Stomach (tissue), 9 donors: ENCODE data around the gene ADAMTS15. TPM values are rescaled to one million over a fixed set of nuclear protein-coding genes. Genes with fewer than 3 reads are reported as not detected.

ENCODE experiments used
- DNase-seq, 2 donors: peaks; one replicate each; pipeline versions ENCODE4 v3.0.0 to v3.0.0-alpha.2; 2013 to 2019
- H3K27ac ChIP-seq, 5 donors: fragments of 200-600 bp in 4 of 5; sonication (generic) in 4 of 5; one replicate each; pipeline ENCODE4 v1.5.1; 2013 to 2019; ENCODE audit warnings: mild to moderate bottlenecking in 1 of 5, moderate library complexity in 1 of 5
- H3K27me3 ChIP-seq, 3 donors: fragments of 200-600 bp; sonication (generic); one replicate each; pipeline ENCODE4 v1.5.1; 2017 to 2019; ENCODE audit warnings: mixed run types in 1 of 3
- H3K36me3 ChIP-seq, 4 donors: fragments of 200-600 bp; sonication (generic); 1 replicate in 3 of 4; 2 replicates in 1 of 4; pipeline ENCODE4 v1.5.1; 2016 to 2019
- H3K4me1 ChIP-seq, 4 donors: fragments of 200-600 bp; sonication (generic); one replicate each; pipeline ENCODE4 v1.5.1; 2016 to 2019
- H3K4me3 ChIP-seq, 4 donors: fragments of 200-600 bp; sonication (generic) in 3 of 4; one replicate each; pipeline ENCODE4 v1.5.1; 2016 to 2019; ENCODE audit warnings: mild to moderate bottlenecking in 1 of 4
- H3K9me3 ChIP-seq, 4 donors: fragments of 200-600 bp; sonication (generic); one replicate each; pipeline ENCODE4 v1.5.1; 2016 to 2019
- CTCF ChIP-seq, 7 experiments: fragments of 450-650 bp in 4 of 7; fragments of 200-600 bp in 3 of 7; sonication (generic) in 3 of 7; IDR thresholded peaks; one replicate each; pipeline ENCODE4 v1.5.1; 2016 to 2019; ENCODE audit warnings: antibody characterized with exemption in 7 of 7, control low read depth in 2 of 7, mild to moderate bottlenecking in 1 of 7
- EP300 ChIP-seq: sonication (generic); formaldehyde crosslinking; IDR thresholded peaks from one replicate; pipeline ENCODE4 v1.6.1; 2017; ENCODE audit warnings: antibody characterized with exemption
- POLR2A ChIP-seq, 4 donors: fragments of 450-650 bp; IDR thresholded peaks; one replicate each; pipeline ENCODE4 v1.6.1; 2016; ENCODE audit warnings: antibody characterized with exemption in 4 of 4, control low read depth in 2 of 4, mild to moderate bottlenecking in 1 of 4, moderate library complexity in 1 of 4
- POLR2AphosphoS5 ChIP-seq, 3 donors: sonication (generic); formaldehyde crosslinking; IDR thresholded peaks; one replicate each; pipeline ENCODE4 v1.6.1; 2016; ENCODE audit warnings: antibody characterized with exemption in 3 of 3
- WGBS, 5 donors: extraction: QIAGEN DNeasy Blood & Tissue Kit in 3 of 5; methylation state at CpG; one replicate each; pipeline versions ENCODE4 v1.1.5 to v1.1.7; 2013 to 2018; 5-methylcytosine and 5-hydroxymethylcytosine counted together
- intact Hi-C: fragments of 100-400 bp; cut with DNase I; formaldehyde crosslinking; loops from one replicate; pipeline ENCODE4 v1.15.1; 2023; ENCODE audit warnings: low total_unique reads
- polyA plus RNA-seq, 3 donors: library from polyadenylated mRNA; stranded (reverse); fragments of 200-250 nt; gene quantifications; one replicate each; pipeline ENCODE4 v1.2.3, GENCODE V29; 2013
- total RNA-seq, 5 donors: library from RNA; depleted of rRNA; stranded (reverse); fragments of >200 nt; gene quantifications; one replicate each; pipeline versions ENCODE4 v1.1.0 to v1.2.3, GENCODE V29; 2014 to 2016
- donor health status: healthy with polysubstance abuse.
- donor health status: Bipolar disorder and iron deficiency.
- donor health status: healthy.

The ADAMTS15 gene
- total and polyA plus RNA-seq, 8 donors, result 1.4 to 23.5 (median 2.4) TPM

DNA sequence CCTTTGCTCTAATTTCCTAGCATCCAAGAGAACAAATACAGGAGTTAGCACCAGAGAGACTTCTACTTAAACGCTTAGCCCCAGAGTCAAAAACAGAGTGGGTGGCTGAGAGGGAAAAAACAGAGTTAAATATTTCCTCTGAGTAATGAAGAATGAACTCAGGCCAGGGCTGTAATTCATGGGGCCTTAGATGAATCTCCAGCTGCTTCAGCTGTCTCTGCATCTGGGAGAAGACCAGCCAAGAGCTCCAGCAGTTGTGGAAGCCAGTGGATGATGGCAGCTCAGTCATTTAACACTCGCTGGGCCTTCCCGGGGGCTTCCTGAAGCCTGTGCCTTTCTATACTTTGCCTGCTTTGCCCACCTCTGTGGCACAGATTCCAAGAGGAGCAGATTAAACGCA, 5.7 kb upstream of the ADAMTS15 start:
- no peaks in the 10 kb centered on the region for H3K27me3 ChIP-seq
- peak in 1 of 2 donors; percentile 78 for DNase-seq
- 69 to 82% (median 71%) methylated on average over 4 of the region's 4 CpGs for WGBS, 5 donors
- no peaks in the 10 kb centered on the region for H3K36me3 ChIP-seq
- no peak overlapping the region for H3K4me3 ChIP-seq
- intact Hi-C loops, result loop anchor here (10.0 kb wide), 1 partner anchor 202 kb away; no protein-coding TSS in a partner anchor
- peak overlapping the region in 2 of 5 donors; percentile 23 to 46 for H3K27ac ChIP-seq
- no peaks in the 10 kb centered on the region for H3K9me3 ChIP-seq
- H3K4me1 ChIP-seq, result peaks cover 0 to under 1% (median 0%) of the 10 kb centered on the region in 4 donors
- TF ChIP-seq EP300, result no peak
- TF ChIP-seq CTCF (IDR thresholded peaks at IDR 0.05), result no peak
- no peak for TF ChIP-seq POLR2A (IDR thresholded peaks at IDR 0.05)
- no peak for TF ChIP-seq POLR2AphosphoS5 (IDR thresholded peaks at IDR 0.05)

DNA sequence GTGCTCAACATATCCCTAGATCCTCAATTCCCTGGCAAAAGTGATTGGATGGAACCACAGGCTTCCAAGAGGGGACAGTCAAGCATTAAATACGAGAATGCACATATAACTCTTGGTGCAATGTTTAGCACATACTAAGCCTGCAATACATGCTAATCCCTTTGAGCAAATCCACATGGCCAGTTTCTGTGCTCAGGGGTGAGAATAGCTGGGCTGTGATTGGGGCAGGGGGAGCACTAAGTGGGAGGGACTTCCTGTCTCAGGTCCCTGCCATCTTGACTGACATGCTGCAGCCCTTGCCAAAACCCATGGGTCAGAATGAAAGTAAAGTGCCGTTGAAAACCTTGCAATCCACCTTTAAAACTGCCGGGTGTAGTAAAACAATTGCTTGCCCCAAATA, 2.7 kb upstream of the ADAMTS15 start:
- Histone ChIP-seq H3K36me3 (no peaks in the 10 kb centered on the region), H3K27me3 (peaks cover 0 to 27% (median 11%) of the 10 kb centered on the region in 3 donors), H3K9me3 (no peaks in the 10 kb centered on the region), H3K4me1 (peaks cover 16 to 30% (median 29%) of the 10 kb centered on the region in 4 donors), H3K4me3 (no peak overlapping the region), H3K27ac (no peak overlapping the region)
- intact Hi-C loops, result loop anchor here (10.0 kb wide), 1 partner anchor 199 kb away; no protein-coding TSS in a partner anchor
- 57 to 91% (median 85%) methylated on average over 3 of the region's 3 CpGs for WGBS, 5 donors
- TF ChIP-seq EP300, result no peak
- no peak for TF ChIP-seq POLR2AphosphoS5 (IDR thresholded peaks at IDR 0.05)
- no peak for TF ChIP-seq CTCF (IDR thresholded peaks at IDR 0.05)
- no peak for TF ChIP-seq POLR2A (IDR thresholded peaks at IDR 0.05)
- peak in 1 of 2 donors; percentile 57 for DNase-seq

- peaks cover 0 to 27% (median 11%) of the 10 kb centered on the region in 3 donors for H3K27me3 ChIP-seq
- peak overlapping the region; percentile 56 to 72 (median 58) for H3K4me3 ChIP-seq
- DNase-seq, result no peak
- peaks cover 26 to 47% (median 40%) of the 10 kb centered on the region in 4 donors for H3K4me1 ChIP-seq
- TF ChIP-seq EP300 (no peak), POLR2AphosphoS5 (IDR thresholded peaks at IDR 0.05) (no peak), POLR2A (IDR thresholded peaks at IDR 0.05) (no peak), CTCF (IDR thresholded peaks at IDR 0.05) (no peak)
- H3K36me3 ChIP-seq, result no peaks in the 10 kb centered on the region
- H3K27ac ChIP-seq, result peak overlapping the region; percentile 64 to 84 (median 76)
- WGBS, 5 donors, result 6 to 17% (median 11%) methylated on average over 10 to 11 of the region's 11 CpGs
- intact Hi-C loops, result loop anchor here (10.0 kb wide), 1 partner anchor 197 kb away; no protein-coding TSS in a partner anchor
- no peaks in the 10 kb centered on the region for H3K9me3 ChIP-seq
Observed at GRCh38 chr11:130448039-130448415, 418 bp upstream of the ADAMTS15 start.

DNA sequence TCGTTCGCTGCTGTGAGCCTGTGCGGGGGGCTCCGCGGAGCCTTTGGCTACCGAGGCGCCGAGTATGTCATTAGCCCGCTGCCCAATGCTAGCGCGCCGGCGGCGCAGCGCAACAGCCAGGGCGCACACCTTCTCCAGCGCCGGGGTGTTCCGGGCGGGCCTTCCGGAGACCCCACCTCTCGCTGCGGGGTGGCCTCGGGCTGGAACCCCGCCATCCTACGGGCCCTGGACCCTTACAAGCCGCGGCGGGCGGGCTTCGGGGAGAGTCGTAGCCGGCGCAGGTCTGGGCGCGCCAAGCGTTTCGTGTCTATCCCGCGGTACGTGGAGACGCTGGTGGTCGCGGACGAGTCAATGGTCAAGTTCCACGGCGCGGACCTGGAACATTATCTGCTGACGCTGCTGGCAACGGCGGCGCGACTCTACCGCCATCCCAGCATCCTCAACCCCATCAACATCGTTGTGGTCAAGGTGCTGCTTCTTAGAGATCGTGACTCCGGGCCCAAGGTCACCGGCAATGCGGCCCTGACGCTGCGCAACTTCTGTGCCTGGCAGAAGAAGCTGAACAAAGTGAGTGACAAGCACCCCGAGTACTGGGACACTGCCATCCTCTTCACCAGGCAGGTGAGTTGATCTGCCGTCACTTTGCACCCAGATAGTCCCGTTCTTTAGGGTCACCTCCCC, 1.0 kb downstream of the ADAMTS15 start:
- Histone ChIP-seq H3K4me3 (peak overlapping the region; percentile 56 to 72 (median 58)), H3K27ac (peak overlapping the region; percentile 64 to 84 (median 76)), H3K36me3 (no peaks in the 10 kb centered on the region), H3K27me3 (peaks cover 0 to 27% (median 11%) of the 10 kb centered on the region in 3 donors), H3K4me1 (peaks cover 26 to 47% (median 40%) of the 10 kb centered on the region in 4 donors), H3K9me3 (no peaks in the 10 kb centered on the region)
- peak in 1 of 2 donors; percentile 55 for DNase-seq
- WGBS, 5 donors, result 3 to 5% (median 3%) methylated on average over 13 to 64 of the region's 64 CpGs
- TF ChIP-seq POLR2A (IDR thresholded peaks at IDR 0.05) (no peak), EP300 (no peak), POLR2AphosphoS5 (IDR thresholded peaks at IDR 0.05) (no peak), CTCF (IDR thresholded peaks at IDR 0.05) (no peak)
- intact Hi-C loops, result loop anchor here (10.0 kb wide), 1 partner anchor 195 kb away; no protein-coding TSS in a partner anchor
